ENCODE data around the gene XYLT2.

The XYLT2 gene

GRCh38 chr17:50392621-50393020 is 46.7 kb downstream of the XYLT2 start:
- H3K4me1 ChIP-seq (ENCODE audit: control insufficient read depth, insufficient read depth, low read depth, low read length), result peaks cover 10% of the 10 kb centered on the region
- H3K23ac ChIP-seq (ENCODE audit: low read length in 2 of 2), result no peak overlapping the region
- H3K27me3 ChIP-seq (ENCODE audit: control insufficient read depth in 1 of 2, insufficient read depth in 1 of 2, low read length in 2 of 2), result no peaks in the 10 kb centered on the region
- H3K79me1 ChIP-seq (replicated peaks; ENCODE audit: low read length, poor library complexity, severe bottlenecking), result peaks cover 26% of the 10 kb centered on the region
- H2BK12ac ChIP-seq (ENCODE audit: low read length in 2 of 2), result no peak overlapping the region
- no peak overlapping the region for H3K4me2 ChIP-seq (ENCODE audit: low read length, poor library complexity, severe bottlenecking)
- no peak overlapping the region for H4K91ac ChIP-seq (ENCODE audit: low read length)
- H3K9ac ChIP-seq (ENCODE audit: low read length), result no peak overlapping the region
- no peak overlapping the region for H4K8ac ChIP-seq (ENCODE audit: low read length)
- WGBS, result 97% methylated on average over 6 of the region's 6 CpGs
- H2AK5ac ChIP-seq (ENCODE audit: low read length, severe bottlenecking), result no peak overlapping the region
- no peak overlapping the region for H2BK15ac ChIP-seq (ENCODE audit: low read depth, poor library complexity, severe bottlenecking)
- H2BK120ac ChIP-seq (ENCODE audit: low read depth, low read length), result no peak overlapping the region
- DNase-seq, result no peak
- H3K18ac ChIP-seq (ENCODE audit: low read depth in 1 of 2, low read length in 2 of 2), result no peak overlapping the region
- peaks cover 56 to 74% of the 10 kb centered on the region in 2 experiments for H3K36me3 ChIP-seq (ENCODE audit: control insufficient read depth in 1 of 2, insufficient read depth in 2 of 2, low read depth in 1 of 2, low read length in 2 of 2)
- H2BK5ac ChIP-seq (ENCODE audit: low read depth, low read length, poor library complexity, severe bottlenecking), result no peak overlapping the region
- no peak overlapping the region for H3K4me3 ChIP-seq (ENCODE audit: insufficient read depth in 1 of 2, low read depth in 1 of 2, low read length in 2 of 2)
- no peak overlapping the region for H2AFZ ChIP-seq (ENCODE audit: low read depth, low read length)
- no peak overlapping the region for H3K27ac ChIP-seq (ENCODE audit: low read length, poor library complexity, severe bottlenecking)
- H3K9me3 ChIP-seq (ENCODE audit: control insufficient read depth, low read length), result no peaks in the 10 kb centered on the region
- no peak overlapping the region for H3K14ac ChIP-seq (ENCODE audit: low read length in 2 of 2)
- H3K4ac ChIP-seq (ENCODE audit: low read depth in 1 of 2, low read length in 2 of 2), result no peak overlapping the region

- WGBS, result 95% methylated on average over 5 of the region's 5 CpGs
- no peaks in the 10 kb centered on the region for H3K9me3 ChIP-seq (ENCODE audit: control insufficient read depth, low read length)
- H3K4ac ChIP-seq (ENCODE audit: low read depth in 1 of 2, low read length in 2 of 2), result no peak overlapping the region
- H3K4me3 ChIP-seq (ENCODE audit: insufficient read depth in 1 of 2, low read depth in 1 of 2, low read length in 2 of 2), result no peak overlapping the region
- no peak overlapping the region for H3K14ac ChIP-seq (ENCODE audit: low read length in 2 of 2)
- no peaks in the 10 kb centered on the region for H3K27me3 ChIP-seq (ENCODE audit: control insufficient read depth in 1 of 2, insufficient read depth in 1 of 2, low read length in 2 of 2)
- H2BK12ac ChIP-seq (ENCODE audit: low read length in 2 of 2), result no peak overlapping the region
- H3K36me3 ChIP-seq (ENCODE audit: control insufficient read depth in 1 of 2, insufficient read depth in 2 of 2, low read depth in 1 of 2, low read length in 2 of 2), result peaks cover 45 to 63% of the 10 kb centered on the region in 2 experiments
- H4K91ac ChIP-seq (ENCODE audit: low read length), result no peak overlapping the region
- H3K4me2 ChIP-seq (ENCODE audit: low read length, poor library complexity, severe bottlenecking), result no peak overlapping the region
- no peak overlapping the region for H2BK5ac ChIP-seq (ENCODE audit: low read depth, low read length, poor library complexity, severe bottlenecking)
- no peak overlapping the region for H3K9ac ChIP-seq (ENCODE audit: low read length)
- H2BK15ac ChIP-seq (ENCODE audit: low read depth, poor library complexity, severe bottlenecking), result no peak overlapping the region
- no peak overlapping the region for H3K18ac ChIP-seq (ENCODE audit: low read depth in 1 of 2, low read length in 2 of 2)
- H3K79me1 ChIP-seq (replicated peaks; ENCODE audit: low read length, poor library complexity, severe bottlenecking), result peaks cover 19% of the 10 kb centered on the region
- no peak overlapping the region for H2AK5ac ChIP-seq (ENCODE audit: low read length, severe bottlenecking)
- H2AFZ ChIP-seq (ENCODE audit: low read depth, low read length), result no peak overlapping the region
- DNase-seq, result no peak
- H3K4me1 ChIP-seq (ENCODE audit: control insufficient read depth, insufficient read depth, low read depth, low read length), result peaks cover 10% of the 10 kb centered on the region
- H3K27ac ChIP-seq (ENCODE audit: low read length, poor library complexity, severe bottlenecking), result no peak overlapping the region
- no peak overlapping the region for H3K23ac ChIP-seq (ENCODE audit: low read length in 2 of 2)
- H2BK120ac ChIP-seq (ENCODE audit: low read depth, low read length), result no peak overlapping the region
- no peak overlapping the region for H4K8ac ChIP-seq (ENCODE audit: low read length)
Observed at GRCh38 chr17:50393700-50394099, 47.8 kb downstream of the XYLT2 start.

GRCh38 chr17:50394711-50395110 is 48.8 kb downstream of the XYLT2 start:
- H3K9ac ChIP-seq (ENCODE audit: low read length), result peak overlapping the region; percentile 100
- no peak overlapping the region for H2AFZ ChIP-seq (ENCODE audit: low read depth, low read length)
- no peak overlapping the region for H4K91ac ChIP-seq (ENCODE audit: low read length)
- peak overlapping the region in 1 of 2 experiments; percentile 97 for H3K4me3 ChIP-seq (ENCODE audit: insufficient read depth in 1 of 2, low read depth in 1 of 2, low read length in 2 of 2)
- no peak overlapping the region for H2BK15ac ChIP-seq (ENCODE audit: low read depth, poor library complexity, severe bottlenecking)
- no peaks in the 10 kb centered on the region for H3K27me3 ChIP-seq (ENCODE audit: control insufficient read depth in 1 of 2, insufficient read depth in 1 of 2, low read length in 2 of 2)
- H2BK5ac ChIP-seq (ENCODE audit: low read depth, low read length, poor library complexity, severe bottlenecking), result no peak overlapping the region
- H2BK12ac ChIP-seq (ENCODE audit: low read length in 2 of 2), result no peak overlapping the region
- no peak overlapping the region for H3K27ac ChIP-seq (ENCODE audit: low read length, poor library complexity, severe bottlenecking)
- no peak overlapping the region for H3K4ac ChIP-seq (ENCODE audit: low read depth in 1 of 2, low read length in 2 of 2)
- H2BK120ac ChIP-seq (ENCODE audit: low read depth, low read length), result no peak overlapping the region
- H3K4me2 ChIP-seq (ENCODE audit: low read length, poor library complexity, severe bottlenecking), result peak overlapping the region; percentile 8
- no peak overlapping the region for H3K18ac ChIP-seq (ENCODE audit: low read depth in 1 of 2, low read length in 2 of 2)
- H3K79me1 ChIP-seq (replicated peaks; ENCODE audit: low read length, poor library complexity, severe bottlenecking), result peaks cover 18% of the 10 kb centered on the region
- H3K4me1 ChIP-seq (ENCODE audit: control insufficient read depth, insufficient read depth, low read depth, low read length), result peaks cover 8% of the 10 kb centered on the region
- H4K8ac ChIP-seq (ENCODE audit: low read length), result no peak overlapping the region
- no peak overlapping the region for H3K23ac ChIP-seq (ENCODE audit: low read length in 2 of 2)
- H3K14ac ChIP-seq (ENCODE audit: low read length in 2 of 2), result no peak overlapping the region
- WGBS, result 42% methylated on average over 2 of the region's 3 CpGs
- DNase-seq, result no peak
- no peaks in the 10 kb centered on the region for H3K9me3 ChIP-seq (ENCODE audit: control insufficient read depth, low read length)
- no peak overlapping the region for H2AK5ac ChIP-seq (ENCODE audit: low read length, severe bottlenecking)
- H3K36me3 ChIP-seq (ENCODE audit: control insufficient read depth in 1 of 2, insufficient read depth in 2 of 2, low read depth in 1 of 2, low read length in 2 of 2), result peaks cover 39 to 53% of the 10 kb centered on the region in 2 experiments

- Histone ChIP-seq H3K4me2 (ENCODE audit: low read length, poor library complexity, severe bottlenecking) (peak overlapping the region; percentile 96), H4K91ac (ENCODE audit: low read length) (peak overlapping the region; percentile 80), H2BK120ac (ENCODE audit: low read depth, low read length) (peak overlapping the region; percentile 73), H2BK15ac (ENCODE audit: low read depth, poor library complexity, severe bottlenecking) (peak overlapping the region; percentile 90), H3K9ac (ENCODE audit: low read length) (peak overlapping the region; percentile 100), H2BK5ac (ENCODE audit: low read depth, low read length, poor library complexity, severe bottlenecking) (peak overlapping the region; percentile 40), H2AK5ac (ENCODE audit: low read length, severe bottlenecking) (peak overlapping the region; percentile 63), H3K4me3 (ENCODE audit: insufficient read depth in 1 of 2, low read depth in 1 of 2, low read length in 2 of 2) (peak overlapping the region; percentile 94 to 97), H3K36me3 (ENCODE audit: control insufficient read depth in 1 of 2, insufficient read depth in 2 of 2, low read depth in 1 of 2, low read length in 2 of 2) (peaks cover 33 to 37% of the 10 kb centered on the region in 2 experiments), H3K23ac (ENCODE audit: low read length in 2 of 2) (peak overlapping the region; percentile 14 to 96), H3K14ac (ENCODE audit: low read length in 2 of 2) (peak overlapping the region; percentile 73 to 97), H3K4me1 (ENCODE audit: control insufficient read depth, insufficient read depth, low read depth, low read length) (peaks cover 8% of the 10 kb centered on the region), H4K8ac (ENCODE audit: low read length) (peak overlapping the region; percentile 69), H3K27ac (ENCODE audit: low read length, poor library complexity, severe bottlenecking) (peak overlapping the region; percentile 63), H3K79me1 (replicated peaks; ENCODE audit: low read length, poor library complexity, severe bottlenecking) (peaks cover 17% of the 10 kb centered on the region), H3K9me3 (ENCODE audit: control insufficient read depth, low read length) (no peaks in the 10 kb centered on the region), H3K4ac (ENCODE audit: low read depth in 1 of 2, low read length in 2 of 2) (peak overlapping the region; percentile 64 to 86), H3K27me3 (ENCODE audit: control insufficient read depth in 1 of 2, insufficient read depth in 1 of 2, low read length in 2 of 2) (no peaks in the 10 kb centered on the region), H3K18ac (ENCODE audit: low read depth in 1 of 2, low read length in 2 of 2) (peak overlapping the region; percentile 31 to 95), H2BK12ac (ENCODE audit: low read length in 2 of 2) (no peak overlapping the region), H2AFZ (ENCODE audit: low read depth, low read length) (no peak overlapping the region)
- 2% methylated on average over 26 of the region's 30 CpGs for WGBS
- DNase-seq, result peak; percentile 73
Observed at GRCh38 chr17:50396261-50397110, 50.6 kb downstream of the XYLT2 start.

All from mesenchymal stem cell (in vitro differentiated cells and primary cell).